Thyroid gland (tissue), 4 donors: ENCODE data around the gene ANKRD13B.

Experiments
- POLR2A ChIP-seq, 2 donors: fragments of 450-650 bp; IDR thresholded peaks; one replicate each; pipeline ENCODE4 v1.6.1; 2017; ENCODE audit warnings: antibody characterized with exemption in 2 of 2, mild to moderate bottlenecking in 2 of 2, moderate library complexity in 1 of 2
- TF ChIP-seq, protein P1 (sequence below), 6 experiments: fragments of 200-600 bp in 3 of 6; fragments of 450-650 bp in 3 of 6; sonication (generic) in 3 of 6; IDR thresholded peaks; one replicate each; pipeline ENCODE4 v1.5.1; 2016 to 2019; ENCODE audit warnings: antibody characterized with exemption in 6 of 6, mild to moderate bottlenecking in 2 of 6, inconsistent platforms in 1 of 6, moderate library complexity in 1 of 6

DNA sequence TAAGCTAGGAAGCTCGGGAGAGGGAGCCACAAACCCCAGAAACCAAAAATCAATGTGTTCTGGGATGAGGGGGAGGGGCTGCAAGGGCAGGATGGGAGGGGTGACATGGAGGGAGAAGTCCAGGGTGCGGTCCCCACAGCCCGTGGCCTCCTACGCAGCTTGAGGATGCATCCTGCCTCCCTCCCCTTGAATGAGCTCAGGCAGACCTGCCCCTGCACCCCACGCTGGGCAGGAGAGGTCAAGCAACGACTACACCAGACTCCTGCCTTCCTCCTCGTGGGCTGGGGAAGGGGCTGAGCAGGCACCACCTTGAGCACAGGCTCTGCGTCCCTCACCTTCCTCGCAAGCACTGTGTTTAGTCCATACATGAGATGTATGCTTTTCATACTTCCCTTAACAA, 3.9 kb downstream of the ANKRD13B start:
- TF ChIP-seq, protein P1, sequence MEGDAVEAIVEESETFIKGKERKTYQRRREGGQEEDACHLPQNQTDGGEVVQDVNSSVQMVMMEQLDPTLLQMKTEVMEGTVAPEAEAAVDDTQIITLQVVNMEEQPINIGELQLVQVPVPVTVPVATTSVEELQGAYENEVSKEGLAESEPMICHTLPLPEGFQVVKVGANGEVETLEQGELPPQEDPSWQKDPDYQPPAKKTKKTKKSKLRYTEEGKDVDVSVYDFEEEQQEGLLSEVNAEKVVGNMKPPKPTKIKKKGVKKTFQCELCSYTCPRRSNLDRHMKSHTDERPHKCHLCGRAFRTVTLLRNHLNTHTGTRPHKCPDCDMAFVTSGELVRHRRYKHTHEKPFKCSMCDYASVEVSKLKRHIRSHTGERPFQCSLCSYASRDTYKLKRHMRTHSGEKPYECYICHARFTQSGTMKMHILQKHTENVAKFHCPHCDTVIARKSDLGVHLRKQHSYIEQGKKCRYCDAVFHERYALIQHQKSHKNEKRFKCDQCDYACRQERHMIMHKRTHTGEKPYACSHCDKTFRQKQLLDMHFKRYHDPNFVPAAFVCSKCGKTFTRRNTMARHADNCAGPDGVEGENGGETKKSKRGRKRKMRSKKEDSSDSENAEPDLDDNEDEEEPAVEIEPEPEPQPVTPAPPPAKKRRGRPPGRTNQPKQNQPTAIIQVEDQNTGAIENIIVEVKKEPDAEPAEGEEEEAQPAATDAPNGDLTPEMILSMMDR (IDR thresholded peaks at IDR 0.05) = no peak
- no peak for TF ChIP-seq POLR2A (IDR thresholded peaks at IDR 0.05)
